ENCODE data around the gene CTSZ.

The CTSZ gene

GRCh38 chr20:59025086-59025485 is 18.0 kb upstream of the CTSZ start:
- no peak overlapping the region for H3K4me3 ChIP-seq (ENCODE audit: low read length)
- TF ChIP-seq ZNF274 (IDR thresholded peaks at IDR 0.05; ENCODE audit: low read depth, low read length): no peak

DNA sequence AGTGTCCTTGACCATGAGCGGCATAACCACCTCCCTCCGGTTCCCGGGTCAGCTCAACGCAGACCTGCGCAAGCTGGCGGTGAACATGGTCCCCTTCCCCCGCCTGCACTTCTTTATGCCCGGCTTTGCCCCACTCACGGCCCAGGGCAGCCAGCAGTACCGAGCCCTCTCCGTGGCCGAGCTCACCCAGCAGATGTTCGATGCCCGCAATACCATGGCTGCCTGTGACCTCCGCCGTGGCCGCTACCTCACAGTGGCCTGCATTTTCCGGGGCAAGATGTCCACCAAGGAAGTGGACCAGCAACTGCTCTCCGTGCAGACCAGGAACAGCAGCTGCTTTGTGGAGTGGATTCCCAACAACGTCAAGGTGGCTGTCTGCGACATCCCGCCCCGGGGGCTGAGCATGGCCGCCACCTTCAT is 17.1 kb upstream of the CTSZ start:
- no peak overlapping the region for H3K4me3 ChIP-seq (ENCODE audit: low read length)
- TF ChIP-seq ZNF274 (IDR thresholded peaks at IDR 0.05; ENCODE audit: low read depth, low read length): no peak

- TF ChIP-seq ZNF274 (IDR thresholded peaks at IDR 0.05; ENCODE audit: low read depth, low read length): no peak
- H3K4me3 ChIP-seq (ENCODE audit: low read length): no peak overlapping the region
Observed at GRCh38 chr20:59023616-59024015, 16.6 kb upstream of the CTSZ start.

- no peak overlapping the region for H3K4me3 ChIP-seq (ENCODE audit: low read length)
- no peak for TF ChIP-seq ZNF274 (IDR thresholded peaks at IDR 0.05; ENCODE audit: low read depth, low read length)
Observed at GRCh38 chr20:59022754-59023153, 15.7 kb upstream of the CTSZ start.

- H3K4me3 ChIP-seq (ENCODE audit: low read length): no peak overlapping the region
- no peak for TF ChIP-seq ZNF274 (IDR thresholded peaks at IDR 0.05; ENCODE audit: low read depth, low read length)
Observed at GRCh38 chr20:59020938-59021551, 14.0 kb upstream of the CTSZ start.

DNA sequence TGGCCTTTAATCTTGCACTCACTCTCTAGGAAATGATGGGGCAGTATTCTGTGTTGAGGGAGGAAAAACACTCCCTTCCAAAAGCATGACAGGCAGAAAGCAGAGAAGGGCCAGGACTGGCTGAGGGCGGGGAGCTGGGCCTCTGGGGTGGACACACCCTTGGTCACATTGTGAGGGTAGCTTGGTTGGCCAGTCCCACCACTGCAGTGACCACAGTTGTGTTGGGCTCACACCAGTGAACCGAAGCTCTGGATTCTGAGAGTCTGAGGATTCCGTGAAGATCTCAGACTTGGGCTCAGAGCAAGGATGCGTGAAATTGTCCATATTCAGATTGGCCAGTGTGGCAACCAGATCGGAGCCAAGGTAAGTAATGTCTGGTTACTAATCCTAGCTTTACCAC is 12.2 kb upstream of the CTSZ start, which contains the start of gene TUBB1:
Gene TUBB1 (plus strand): TSS at position 213 of the 400 bp plus-strand sequence. CDS start 94 bp downstream, at position 307.
- no peak within 1 kb of the TSS for H3K4me3 ChIP-seq (ENCODE audit: low read length)
- no peak for TF ChIP-seq ZNF274 (IDR thresholded peaks at IDR 0.05; ENCODE audit: low read depth, low read length)

DNA sequence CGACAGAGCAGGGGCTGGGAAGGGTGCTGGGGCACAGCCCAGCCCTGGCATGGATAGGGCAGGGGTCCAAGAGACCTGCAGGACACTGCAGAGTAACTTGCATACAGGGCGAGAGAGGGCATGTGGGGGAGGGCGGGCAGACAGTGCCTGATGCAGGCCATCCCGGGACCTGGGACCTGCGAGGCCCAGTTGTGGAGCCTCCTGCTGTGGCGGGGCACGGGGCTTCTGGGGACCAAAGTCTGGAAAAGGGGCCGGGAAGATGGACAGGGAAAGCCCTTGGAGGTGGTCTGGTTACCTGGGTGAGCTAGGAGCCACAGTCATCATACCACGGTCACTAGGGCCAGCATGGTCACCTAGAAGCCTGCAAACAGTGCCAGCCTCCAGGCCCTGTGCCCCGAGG is 11.8 kb upstream of the CTSZ start:
- TF ChIP-seq ZNF274 (IDR thresholded peaks at IDR 0.05; ENCODE audit: low read depth, low read length): no peak
- H3K4me3 ChIP-seq (ENCODE audit: low read length): no peak overlapping the region

DNA sequence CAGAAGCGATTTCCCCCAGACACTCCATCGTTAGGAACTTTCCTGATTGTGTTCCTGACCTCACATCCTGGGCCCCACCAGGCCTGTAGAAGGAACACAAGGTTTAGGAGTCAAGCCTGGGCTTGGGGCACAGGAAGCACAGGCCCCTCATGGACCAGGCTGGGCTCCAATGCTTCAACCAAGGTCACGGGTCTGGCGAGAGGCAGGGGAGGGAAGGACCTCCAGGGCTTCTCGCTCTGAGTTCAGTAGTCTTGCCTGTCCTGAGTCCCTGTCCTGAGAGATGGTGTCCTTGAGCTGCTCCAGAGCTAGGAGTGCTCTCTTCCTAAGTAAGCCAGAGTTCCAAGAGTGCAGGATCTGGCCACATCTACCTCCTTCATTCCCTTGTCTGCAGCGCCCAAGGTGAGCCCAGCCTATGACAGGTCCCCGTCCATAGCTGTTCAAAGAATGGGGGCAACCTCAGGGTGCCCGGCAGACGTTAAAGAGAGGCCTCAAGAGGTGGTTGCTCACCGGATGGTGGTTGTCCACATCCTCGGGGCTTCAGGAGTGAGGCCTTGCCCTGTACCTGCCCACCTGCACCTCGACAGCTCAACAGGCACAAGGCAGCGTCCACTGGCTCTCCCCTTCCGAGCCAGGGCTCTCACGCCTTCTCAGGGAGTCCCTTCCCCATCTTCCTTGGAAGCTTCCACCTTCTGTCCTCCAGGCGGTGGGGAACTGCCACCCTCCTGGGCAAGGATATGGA is 10.6 kb upstream of the CTSZ start:
- no peak for TF ChIP-seq ZNF274 (IDR thresholded peaks at IDR 0.05; ENCODE audit: low read depth, low read length)
- H3K4me3 ChIP-seq (ENCODE audit: low read length): no peak overlapping the region

DNA sequence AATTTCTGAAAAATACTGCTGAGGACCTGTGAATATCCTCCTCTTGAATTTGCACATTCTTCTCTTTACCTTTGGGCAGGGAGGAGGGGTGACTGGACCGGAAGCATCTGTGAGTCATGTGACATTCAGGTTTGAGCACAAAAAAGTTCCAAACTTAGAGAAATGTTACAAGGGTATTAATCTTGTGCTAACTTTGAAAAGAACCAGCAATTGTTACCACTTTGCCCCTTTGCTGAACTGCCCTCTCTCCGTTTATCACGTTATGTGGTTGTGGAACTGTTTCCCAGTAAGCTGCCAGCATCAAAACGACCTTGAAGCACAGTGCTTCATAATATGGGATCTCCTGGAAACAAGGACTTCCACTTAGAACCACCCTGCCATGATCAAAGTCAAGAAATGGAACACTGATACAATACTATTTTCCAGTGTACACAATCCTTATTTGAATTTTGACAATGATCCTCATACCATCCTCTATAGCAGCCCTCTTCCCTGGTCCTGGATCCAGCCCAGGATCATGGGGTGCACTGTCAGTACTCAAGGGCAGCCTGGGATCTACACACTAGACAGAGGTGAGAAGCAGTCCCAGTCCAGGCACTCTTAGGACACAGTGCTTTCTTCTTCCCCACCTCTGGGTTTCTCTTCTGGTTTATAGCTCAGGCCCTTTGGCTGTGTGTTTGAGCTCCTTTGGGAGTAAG is 9.9 kb upstream of the CTSZ start:
- TF ChIP-seq ZNF274 (IDR thresholded peaks at IDR 0.05; ENCODE audit: low read depth, low read length): no peak
- no peak overlapping the region for H3K4me3 ChIP-seq (ENCODE audit: low read length)

- no peak overlapping the region for H3K4me3 ChIP-seq (ENCODE audit: low read length)
- no peak for TF ChIP-seq ZNF274 (IDR thresholded peaks at IDR 0.05; ENCODE audit: low read depth, low read length)
Observed at GRCh38 chr20:59015812-59016711, 9.0 kb upstream of the CTSZ start.

DNA sequence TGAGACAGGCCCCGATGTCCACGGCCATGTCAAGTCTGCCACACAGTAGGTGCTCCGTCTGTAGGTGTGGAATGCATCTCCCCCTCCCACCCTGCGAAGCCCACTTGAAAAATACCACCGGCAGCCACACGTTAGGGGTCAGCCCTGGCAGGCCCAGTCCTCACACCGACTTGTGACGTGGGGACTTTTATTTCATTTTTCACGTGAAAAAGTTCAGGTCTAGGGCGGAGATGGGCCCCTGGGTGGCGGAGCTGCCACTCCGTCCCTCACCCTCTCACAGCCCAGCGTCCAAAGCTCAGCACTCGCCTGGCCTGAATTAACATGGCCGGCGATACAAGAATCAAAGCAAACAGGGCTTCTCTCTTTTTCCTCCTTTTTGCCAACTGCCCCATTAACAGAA is 8.4 kb upstream of the CTSZ start:
- no peak for TF ChIP-seq ZNF274 (IDR thresholded peaks at IDR 0.05; ENCODE audit: low read depth, low read length)
- H3K4me3 ChIP-seq (ENCODE audit: low read length): no peak overlapping the region

DNA sequence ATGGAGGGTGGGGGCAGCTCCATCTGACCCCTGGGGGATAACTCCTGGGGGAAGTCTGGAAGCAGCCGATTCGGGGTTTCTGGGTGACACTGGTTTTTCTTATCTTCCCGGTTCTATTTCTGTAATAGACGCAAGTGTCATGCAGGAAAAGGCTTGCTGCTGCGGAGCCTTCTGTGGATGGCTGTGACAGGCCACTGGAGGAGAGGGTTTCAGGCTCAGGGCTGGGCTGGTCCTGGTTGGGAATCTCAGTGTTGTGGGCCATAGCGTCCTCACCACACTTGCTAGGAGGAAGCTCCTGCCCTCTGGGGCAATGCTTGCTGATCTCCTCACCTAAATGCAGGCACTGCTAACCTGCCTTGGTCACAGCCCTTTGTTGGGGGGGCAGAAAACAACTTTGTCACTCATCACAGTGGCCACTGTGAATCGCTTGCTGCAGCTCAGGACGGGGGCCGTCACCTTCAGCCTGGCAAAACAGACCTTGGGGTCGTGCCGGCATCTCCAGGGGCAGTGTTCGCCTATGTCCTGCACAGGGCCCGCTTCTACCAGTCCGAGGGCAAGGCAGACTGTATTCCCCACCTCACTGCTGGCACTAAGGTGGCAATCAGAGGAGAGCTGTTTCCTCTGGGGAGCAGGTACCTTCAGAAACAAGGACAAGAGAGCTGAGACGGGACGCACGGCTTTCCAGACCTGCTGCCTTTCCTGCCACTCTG is 7.8 kb upstream of the CTSZ start:
- TF ChIP-seq ZNF274 (IDR thresholded peaks at IDR 0.05; ENCODE audit: low read depth, low read length): no peak
- H3K4me3 ChIP-seq (ENCODE audit: low read length): no peak overlapping the region

- no peak for TF ChIP-seq ZNF274 (IDR thresholded peaks at IDR 0.05; ENCODE audit: low read depth, low read length)
Observed at GRCh38 chr20:59013959-59014608, 7.0 kb upstream of the CTSZ start.

More at GRCh38 chr20:59013959-59014608, 7.0 kb upstream of the CTSZ start:
- no peak overlapping the region for H3K4me3 ChIP-seq (ENCODE audit: low read length)
